ENCODE results near the gene PEF1. TPM values are rescaled to one million over a fixed set of nuclear protein-coding genes. Genes with fewer than 3 reads are reported as not detected.

The PEF1 gene
- 80.2 TPM for polyA plus RNA-seq (2012; ENCODE audit: insufficient read depth, insufficient read length)

GRCh38 chr1:31644560-31645273 is at the start of gene PEF1:
Gene PEF1 (minus strand): TSS chr1:31644876. CDS start chr1:31644864, 12 bp downstream.
- peak; percentile 95 for DNase-seq (ENCODE audit: low read depth, low spot score)
- H3K4me3 ChIP-seq (ENCODE audit: low read length): peak within 1 kb of the TSS; percentile 82

GRCh38 chr1:31693231-31693630 is 48.6 kb upstream of the PEF1 start:
- no peak for DNase-seq (ENCODE audit: low read depth, low spot score)
- H3K4me3 ChIP-seq (ENCODE audit: low read length): no peak overlapping the region

- H3K4me3 ChIP-seq (ENCODE audit: low read length): no peak overlapping the region
- no peak for DNase-seq (ENCODE audit: low read depth, low spot score)
Observed at GRCh38 chr1:31691951-31692350, 47.3 kb upstream of the PEF1 start.

- DNase-seq (ENCODE audit: low read depth, low spot score): no peak
- no peak overlapping the region for H3K4me3 ChIP-seq (ENCODE audit: low read length)
Observed at GRCh38 chr1:31691446-31691845, 46.8 kb upstream of the PEF1 start.

- DNase-seq (ENCODE audit: low read depth, low spot score): no peak
Observed at GRCh38 chr1:31690921-31691320, 46.2 kb upstream of the PEF1 start.

GRCh38 chr1:31689854-31690253 is 45.2 kb upstream of the PEF1 start:
- DNase-seq (ENCODE audit: low read depth, low spot score): no peak
- no peak overlapping the region for H3K4me3 ChIP-seq (ENCODE audit: low read length)

More at GRCh38 chr1:31690921-31691320, 46.2 kb upstream of the PEF1 start:
- H3K4me3 ChIP-seq (ENCODE audit: low read length): no peak overlapping the region

- no peak for DNase-seq (ENCODE audit: low read depth, low spot score)
- H3K4me3 ChIP-seq (ENCODE audit: low read length): no peak overlapping the region
Observed at GRCh38 chr1:31689379-31689778, 44.7 kb upstream of the PEF1 start.

GRCh38 chr1:31688233-31688918 is 43.7 kb upstream of the PEF1 start:
- no peak overlapping the region for H3K4me3 ChIP-seq (ENCODE audit: low read length)
- no peak for DNase-seq (ENCODE audit: low read depth, low spot score)

GRCh38 chr1:31687601-31688000 is 42.9 kb upstream of the PEF1 start:
- no peak overlapping the region for H3K4me3 ChIP-seq (ENCODE audit: low read length)
- DNase-seq (ENCODE audit: low read depth, low spot score): no peak

- no peak for DNase-seq (ENCODE audit: low read depth, low spot score)
- H3K4me3 ChIP-seq (ENCODE audit: low read length): no peak overlapping the region
Observed at GRCh38 chr1:31685795-31686194, 41.1 kb upstream of the PEF1 start.

- no peak overlapping the region for H3K4me3 ChIP-seq (ENCODE audit: low read length)
- DNase-seq (ENCODE audit: low read depth, low spot score): no peak
Observed at GRCh38 chr1:31683997-31684396, 39.3 kb upstream of the PEF1 start.

- DNase-seq (ENCODE audit: low read depth, low spot score): no peak
Observed at GRCh38 chr1:31681415-31681814, 36.7 kb upstream of the PEF1 start.

GRCh38 chr1:31679676-31680230 is 35.1 kb upstream of the PEF1 start:
- DNase-seq (ENCODE audit: low read depth, low spot score): no peak
- H3K4me3 ChIP-seq (ENCODE audit: low read length): no peak overlapping the region

More at GRCh38 chr1:31681415-31681814, 36.7 kb upstream of the PEF1 start:
- no peak overlapping the region for H3K4me3 ChIP-seq (ENCODE audit: low read length)

- DNase-seq (ENCODE audit: low read depth, low spot score): no peak
- H3K4me3 ChIP-seq (ENCODE audit: low read length): no peak overlapping the region
Observed at GRCh38 chr1:31679091-31679490, 34.4 kb upstream of the PEF1 start.

- no peak overlapping the region for H3K4me3 ChIP-seq (ENCODE audit: low read length)
- no peak for DNase-seq (ENCODE audit: low read depth, low spot score)
Observed at GRCh38 chr1:31678681-31679080, 34.0 kb upstream of the PEF1 start.

- no peak for DNase-seq (ENCODE audit: low read depth, low spot score)
- no peak overlapping the region for H3K4me3 ChIP-seq (ENCODE audit: low read length)
Observed at GRCh38 chr1:31677949-31678348, 33.3 kb upstream of the PEF1 start.

GRCh38 chr1:31677401-31677800 is 32.7 kb upstream of the PEF1 start:
- DNase-seq (ENCODE audit: low read depth, low spot score): no peak
- no peak overlapping the region for H3K4me3 ChIP-seq (ENCODE audit: low read length)

GRCh38 chr1:31675756-31676155 is 31.1 kb upstream of the PEF1 start:
- H3K4me3 ChIP-seq (ENCODE audit: low read length): no peak overlapping the region
- DNase-seq (ENCODE audit: low read depth, low spot score): no peak

GRCh38 chr1:31675161-31675560 is 30.5 kb upstream of the PEF1 start:
- H3K4me3 ChIP-seq (ENCODE audit: low read length): no peak overlapping the region
- DNase-seq (ENCODE audit: low read depth, low spot score): no peak

GRCh38 chr1:31674626-31675025 is 29.9 kb upstream of the PEF1 start:
- no peak for DNase-seq (ENCODE audit: low read depth, low spot score)
- no peak overlapping the region for H3K4me3 ChIP-seq (ENCODE audit: low read length)
